Measurements from ENCODE around the gene GPATCH2.

GPATCH2 gene

GRCh38 chr1:217577336-217577735, 53.6 kb downstream of the GPATCH2 start:
- no peak for DNase-seq

GRCh38 chr1:217574265-217574949, 56.5 kb downstream of the GPATCH2 start:
- no peak for DNase-seq

GRCh38 chr1:217569021-217569420, 61.9 kb downstream of the GPATCH2 start:
- no peak for DNase-seq

- no peak for DNase-seq
Observed at GRCh38 chr1:217568200-217568599, 62.7 kb downstream of the GPATCH2 start.

- peak in 2 of 3 donors; percentile 8 to 20 for DNase-seq
Observed at GRCh38 chr1:217564833-217565232, 66.1 kb downstream of the GPATCH2 start.

- no peak for DNase-seq
Observed at GRCh38 chr1:217564207-217564606, 66.7 kb downstream of the GPATCH2 start.

GRCh38 chr1:217563179-217563578, 67.7 kb downstream of the GPATCH2 start:
- no peak for DNase-seq

- DNase-seq, result no peak
Observed at GRCh38 chr1:217562229-217562878, 68.5 kb downstream of the GPATCH2 start.

- no peak for DNase-seq
Observed at GRCh38 chr1:217561446-217561845, 69.4 kb downstream of the GPATCH2 start.

GRCh38 chr1:217554849-217555248, 76.0 kb downstream of the GPATCH2 start:
- DNase-seq, result no peak

GRCh38 chr1:217553949-217554509, 76.9 kb downstream of the GPATCH2 start:
- no peak for DNase-seq

- DNase-seq, result no peak
Observed at GRCh38 chr1:217552339-217552951, 78.4 kb downstream of the GPATCH2 start.

GRCh38 chr1:217542837-217543236, 88.1 kb downstream of the GPATCH2 start:
- DNase-seq, result no peak

GRCh38 chr1:217542136-217542777, 88.6 kb downstream of the GPATCH2 start:
- DNase-seq, result no peak

GRCh38 chr1:217540321-217540720, 90.6 kb downstream of the GPATCH2 start:
- no peak for DNase-seq

- DNase-seq, result no peak
Observed at GRCh38 chr1:217539510-217539909, 91.4 kb downstream of the GPATCH2 start.

- no peak for DNase-seq
Observed at GRCh38 chr1:217535601-217536377, 95.1 kb downstream of the GPATCH2 start.

- no peak for DNase-seq
Observed at GRCh38 chr1:217534566-217534965, 96.3 kb downstream of the GPATCH2 start.

GRCh38 chr1:217528271-217528670, 102.6 kb downstream of the GPATCH2 start:
- no peak for DNase-seq

- DNase-seq, result no peak
Observed at GRCh38 chr1:217527151-217527550, 103.7 kb downstream of the GPATCH2 start.

GRCh38 chr1:217526636-217527035, 104.3 kb downstream of the GPATCH2 start:
- DNase-seq, result no peak

GRCh38 chr1:217525773-217526490, 105.0 kb downstream of the GPATCH2 start:
- no peak for DNase-seq

Measured in suppressor macrophage treated with lipopolysaccharide for 1 hour (primary cell).